Memory B cell (primary cell): ENCODE data around the gene PCCB.
A peak's percentile ranks its signal among the peaks of the same experiment; 100 is the strongest.
"Not testable (repeated sequence)": the region's sequence is repeated elsewhere in the genome, so short reads cannot be mapped to it uniquely, and the experiment has no call there.

ENCODE experiments used
- ATAC-seq: fragments of 150-1000 bp; cut with Tn5 transposase; 2 replicates; pipeline ENCODE4 v1.10.0; 2021; ENCODE audit warnings: low read depth, mild to moderate bottlenecking, moderate library complexity
- DNase-seq, 2 donors: peaks; one replicate each; pipeline ENCODE4 v3.0.0; 2022; ENCODE audit warnings: low spot score in 2 of 2
- H3K27ac Mint-ChIP-seq: one replicate; pipeline ENCODE4 v1.8.0; 2022; ENCODE audit warnings: mild to moderate bottlenecking, moderate library complexity, mixed read lengths
- H3K27me3 Mint-ChIP-seq: one replicate; pipeline ENCODE4 v1.8.0; 2022; ENCODE audit warnings: mixed read lengths
- H3K36me3 Mint-ChIP-seq: one replicate; pipeline ENCODE4 v1.8.0; 2022; ENCODE audit warnings: mild to moderate bottlenecking, mixed read lengths
- H3K4me1 Mint-ChIP-seq: one replicate; pipeline ENCODE4 v1.8.0; 2022; ENCODE audit warnings: mixed read lengths
- H3K4me3 Mint-ChIP-seq: one replicate; pipeline ENCODE4 v1.8.0; 2022; ENCODE audit warnings: mild to moderate bottlenecking, moderate library complexity, mixed read lengths
- H3K9me3 Mint-ChIP-seq: one replicate; pipeline ENCODE4 v1.8.0; 2022; ENCODE audit warnings: mixed read lengths

The PCCB gene

GRCh38 chr3:136311968-136312367 lies 61.8 kb downstream of the PCCB start:
- H3K9me3 Mint-ChIP-seq: no peaks in the 10 kb centered on the region
- no peak for ATAC-seq
- no peaks in the 10 kb centered on the region for H3K27me3 Mint-ChIP-seq
- H3K4me1 Mint-ChIP-seq: no peaks in the 10 kb centered on the region
- H3K4me3 Mint-ChIP-seq: no peak overlapping the region
- H3K27ac Mint-ChIP-seq: no peak overlapping the region
- peaks cover 26% of the 10 kb centered on the region for H3K36me3 Mint-ChIP-seq
- DNase-seq: no peak

GRCh38 chr3:136326316-136326715 lies 76.2 kb downstream of the PCCB start:
- DNase-seq: no peak
- no peak overlapping the region for H3K4me3 Mint-ChIP-seq
- no peak for ATAC-seq
- peaks cover 17% of the 10 kb centered on the region for H3K9me3 Mint-ChIP-seq
- H3K36me3 Mint-ChIP-seq: peaks cover 67% of the 10 kb centered on the region
- H3K27me3 Mint-ChIP-seq: no peaks in the 10 kb centered on the region
- H3K27ac Mint-ChIP-seq: no peak overlapping the region
- H3K4me1 Mint-ChIP-seq: no peaks in the 10 kb centered on the region

- ATAC-seq (no peak), DNase-seq (no peak)
- peaks cover 12% of the 10 kb centered on the region for H3K9me3 Mint-ChIP-seq
- no peak overlapping the region for H3K4me3 Mint-ChIP-seq
- H3K36me3 Mint-ChIP-seq: peaks cover 57% of the 10 kb centered on the region
- no peaks in the 10 kb centered on the region for H3K4me1 Mint-ChIP-seq
- no peak overlapping the region for H3K27ac Mint-ChIP-seq
- no peaks in the 10 kb centered on the region for H3K27me3 Mint-ChIP-seq
These were observed 77.5 kb downstream of the PCCB start for GRCh38 chr3:136327671-136328070.

DNA sequence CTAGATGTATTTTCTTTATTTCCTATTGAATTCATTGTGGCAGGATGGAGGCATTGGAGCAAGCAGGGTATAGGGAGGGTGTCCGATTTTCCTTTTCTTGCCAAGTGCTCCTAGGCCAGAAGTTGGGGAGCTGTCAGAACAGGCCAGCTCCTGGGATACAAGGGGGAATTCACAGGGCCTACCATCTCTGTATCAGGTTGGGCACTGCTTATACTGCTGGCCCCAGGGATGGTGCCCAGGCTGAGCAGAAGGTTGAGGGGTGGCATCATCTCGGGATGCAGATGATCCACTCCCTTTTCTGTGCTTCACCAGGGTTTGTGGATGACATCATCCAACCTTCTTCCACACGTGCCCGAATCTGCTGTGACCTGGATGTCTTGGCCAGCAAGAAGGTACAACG lies 79.5 kb downstream of the PCCB start:
- no peaks in the 10 kb centered on the region for H3K4me1 Mint-ChIP-seq
- peak overlapping the region; percentile 48 for H3K27ac Mint-ChIP-seq
- no peaks in the 10 kb centered on the region for H3K9me3 Mint-ChIP-seq
- ATAC-seq: no peak
- no peak overlapping the region for H3K4me3 Mint-ChIP-seq
- no peaks in the 10 kb centered on the region for H3K27me3 Mint-ChIP-seq
- peaks cover 48% of the 10 kb centered on the region for H3K36me3 Mint-ChIP-seq
- DNase-seq: no peak

- Mint-ChIP-seq H3K4me1 (no peaks in the 10 kb centered on the region), H3K36me3 (peaks cover 40% of the 10 kb centered on the region), H3K9me3 (no peaks in the 10 kb centered on the region), H3K27me3 (no peaks in the 10 kb centered on the region), H3K27ac (no peak overlapping the region), H3K4me3 (no peak overlapping the region)
- DNase-seq: no peak
- no peak for ATAC-seq
These were observed 80.8 kb downstream of the PCCB start for GRCh38 chr3:136330900-136331299.

GRCh38 chr3:136332302-136332701 lies 82.2 kb downstream of the PCCB start:
- H3K27me3 Mint-ChIP-seq: no peaks in the 10 kb centered on the region
- ATAC-seq (no peak), DNase-seq (no peak)
- H3K4me1 Mint-ChIP-seq: no peaks in the 10 kb centered on the region
- peak overlapping the region; percentile 64 for H3K27ac Mint-ChIP-seq
- H3K36me3 Mint-ChIP-seq: peaks cover 26% of the 10 kb centered on the region
- H3K9me3 Mint-ChIP-seq: no peaks in the 10 kb centered on the region
- no peak overlapping the region for H3K4me3 Mint-ChIP-seq

- ATAC-seq: no peak
- DNase-seq: no peak
- Mint-ChIP-seq H3K9me3 (no peaks in the 10 kb centered on the region), H3K27me3 (no peaks in the 10 kb centered on the region), H3K4me3 (no peak overlapping the region), H3K4me1 (no peaks in the 10 kb centered on the region), H3K36me3 (peaks cover 26% of the 10 kb centered on the region), H3K27ac (peak overlapping the region; percentile 64)
These were observed 82.6 kb downstream of the PCCB start for GRCh38 chr3:136332776-136333175.

DNA sequence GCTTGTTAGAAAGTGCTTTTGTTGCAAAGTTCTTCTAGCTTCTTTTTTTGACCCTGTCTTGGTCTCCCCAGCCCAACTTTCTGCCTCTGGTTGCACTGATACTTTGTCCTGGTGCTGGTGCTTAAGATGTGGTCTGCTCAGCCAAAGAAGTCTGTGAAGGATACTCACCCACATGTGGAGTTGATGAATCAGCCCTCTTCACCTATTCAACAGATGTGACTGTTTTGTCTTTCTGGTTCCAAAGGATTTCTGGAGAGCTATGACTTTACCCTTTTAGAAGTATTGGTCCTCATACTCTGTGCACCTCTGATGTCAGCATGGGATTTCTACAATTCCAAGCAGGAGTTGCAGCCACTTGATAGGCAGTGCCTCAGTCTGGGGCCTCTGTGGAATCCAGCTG lies 84.1 kb downstream of the PCCB start:
- Mint-ChIP-seq H3K9me3 (no peaks in the 10 kb centered on the region), H3K27me3 (no peaks in the 10 kb centered on the region), H3K4me1 (no peaks in the 10 kb centered on the region), H3K4me3 (no peak overlapping the region), H3K36me3 (peaks cover 25% of the 10 kb centered on the region), H3K27ac (no peak overlapping the region)
- DNase-seq (no peak), ATAC-seq (no peak)

DNA sequence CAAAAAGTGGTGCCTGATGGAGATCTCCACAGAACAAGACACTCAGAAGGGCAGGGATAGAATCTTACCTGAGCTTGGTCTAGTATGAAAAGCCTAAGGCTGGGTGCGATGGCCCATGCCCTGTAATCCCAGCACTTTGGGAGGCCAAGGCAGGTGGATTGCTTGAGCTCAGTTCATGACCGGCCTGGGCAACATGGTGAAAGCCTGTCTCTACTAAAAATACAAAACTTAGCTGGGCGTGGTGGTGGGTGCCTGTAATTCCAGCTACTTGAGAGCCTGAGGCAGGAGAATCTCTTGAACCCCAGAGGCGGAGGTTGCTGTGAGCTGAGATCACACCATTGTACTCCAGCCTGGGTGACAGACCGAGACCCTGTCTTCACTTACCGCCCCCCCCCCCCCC lies 84.6 kb downstream of the PCCB start:
- H3K4me1 Mint-ChIP-seq, H3K27ac Mint-ChIP-seq, H3K9me3 Mint-ChIP-seq, H3K4me3 Mint-ChIP-seq, DNase-seq, H3K27me3 Mint-ChIP-seq, ATAC-seq: not testable (repeated sequence)
- H3K36me3 Mint-ChIP-seq: peaks cover 25% of the 10 kb centered on the region

DNA sequence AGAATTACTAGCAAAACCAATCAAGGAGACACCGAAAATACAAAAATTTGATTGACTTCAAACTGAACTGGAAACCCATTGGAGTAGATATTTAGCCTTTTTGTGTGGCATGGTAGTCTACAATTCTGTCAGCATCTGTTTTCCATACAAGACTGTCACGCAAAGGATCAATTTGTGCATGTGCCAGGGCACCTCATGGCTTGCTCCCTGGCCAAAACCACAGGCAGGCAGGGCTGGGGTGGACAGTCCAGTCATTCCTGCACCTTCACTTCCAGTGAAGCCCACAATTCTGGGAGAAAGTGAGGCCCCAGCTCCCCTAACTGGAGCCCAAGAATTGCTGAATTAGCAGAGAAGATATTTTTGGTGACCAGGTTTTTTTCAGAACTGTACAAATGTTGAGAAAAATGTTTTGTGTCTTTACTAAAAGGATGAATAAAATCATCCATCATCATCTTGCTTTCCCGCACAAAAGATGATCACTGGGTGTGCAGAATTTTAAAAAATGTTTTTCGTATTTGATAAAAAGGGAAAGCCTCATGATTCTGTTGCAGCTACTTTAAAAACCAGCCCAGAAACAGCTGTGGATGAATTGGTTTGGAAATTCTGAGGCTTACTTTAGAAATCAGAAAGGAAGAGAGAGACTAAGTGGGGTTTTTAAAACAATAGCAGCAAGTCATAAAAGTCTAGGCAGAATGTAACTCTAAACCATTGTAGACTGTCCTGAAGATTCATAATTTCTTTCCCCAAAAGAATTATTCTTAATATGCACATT lies 86.4 kb downstream of the PCCB start:
- Mint-ChIP-seq H3K36me3 (peaks cover 27% of the 10 kb centered on the region), H3K9me3 (no peaks in the 10 kb centered on the region), H3K4me1 (no peaks in the 10 kb centered on the region), H3K27me3 (no peaks in the 10 kb centered on the region), H3K4me3 (no peak overlapping the region), H3K27ac (peak overlapping the region; percentile 20)
- DNase-seq (no peak), ATAC-seq (no peak)

DNA sequence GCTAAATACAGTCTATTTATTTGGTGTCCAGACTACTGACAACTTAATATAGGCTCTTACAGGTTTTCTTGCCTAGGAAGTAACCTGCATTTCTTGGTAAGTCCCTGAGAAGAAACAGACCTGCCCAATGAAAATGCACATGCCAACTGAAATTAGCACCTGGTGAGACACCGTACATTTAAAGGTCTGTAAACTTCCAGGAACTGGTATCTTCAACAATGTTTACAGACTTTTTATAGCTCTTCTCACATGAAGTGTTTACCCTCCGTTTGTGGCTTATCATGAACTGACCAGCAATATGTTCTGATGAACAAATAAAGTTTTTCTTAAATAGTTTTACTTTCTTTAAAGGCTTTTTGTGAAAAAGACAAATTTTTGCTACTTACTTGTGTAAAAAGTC lies 93.3 kb downstream of the PCCB start:
- ATAC-seq: no peak
- no peaks in the 10 kb centered on the region for H3K27me3 Mint-ChIP-seq
- H3K9me3 Mint-ChIP-seq: no peaks in the 10 kb centered on the region
- H3K27ac Mint-ChIP-seq: peak overlapping the region; percentile 76
- no peaks in the 10 kb centered on the region for H3K4me1 Mint-ChIP-seq
- H3K36me3 Mint-ChIP-seq: peaks cover 23% of the 10 kb centered on the region
- no peak for DNase-seq
- no peak overlapping the region for H3K4me3 Mint-ChIP-seq

DNA sequence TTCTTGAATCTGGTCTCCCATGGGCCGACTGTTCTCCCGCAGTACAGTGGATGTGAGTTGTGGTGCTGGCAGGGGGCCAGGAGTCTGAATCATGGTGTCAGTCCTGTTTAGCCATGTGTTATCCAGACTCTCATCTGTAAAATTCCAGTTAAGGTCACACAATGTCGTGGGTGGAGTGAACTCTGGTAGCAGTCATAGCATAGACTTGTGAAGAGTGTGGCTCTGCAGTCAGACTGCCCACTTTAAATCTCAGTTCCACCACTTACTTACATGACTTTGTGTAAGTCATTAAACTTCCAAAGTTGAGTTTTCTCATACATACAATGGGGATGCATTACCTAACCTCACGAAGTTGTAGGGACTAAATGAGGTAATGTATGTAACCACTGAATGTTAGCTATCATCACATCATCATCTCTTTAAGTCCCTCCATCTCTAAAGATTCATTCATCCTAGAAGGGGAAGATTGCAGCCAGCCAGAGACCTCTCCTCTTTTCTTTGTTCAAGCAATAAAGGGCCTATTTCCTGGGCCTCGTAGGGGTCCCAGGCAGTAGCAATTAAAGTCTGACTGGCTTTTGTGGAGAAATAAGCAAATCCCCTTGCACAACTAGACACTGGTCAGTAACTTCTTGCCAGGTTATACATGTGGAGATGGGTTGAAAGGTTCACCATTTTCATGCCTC lies 93.9 kb downstream of the PCCB start:
- DNase-seq: no peak
- Mint-ChIP-seq H3K4me3 (no peak overlapping the region), H3K27ac (peak overlapping the region; percentile 76), H3K4me1 (no peaks in the 10 kb centered on the region), H3K27me3 (no peaks in the 10 kb centered on the region), H3K36me3 (peaks cover 25% of the 10 kb centered on the region), H3K9me3 (no peaks in the 10 kb centered on the region)
- ATAC-seq: no peak

GRCh38 chr3:136346486-136346885 lies 96.3 kb downstream of the PCCB start:
- no peak for DNase-seq
- no peaks in the 10 kb centered on the region for H3K4me1 Mint-ChIP-seq
- peaks cover 18% of the 10 kb centered on the region for H3K36me3 Mint-ChIP-seq
- no peak overlapping the region for H3K4me3 Mint-ChIP-seq
- no peaks in the 10 kb centered on the region for H3K27me3 Mint-ChIP-seq
- no peaks in the 10 kb centered on the region for H3K9me3 Mint-ChIP-seq
- no peak for ATAC-seq
- H3K27ac Mint-ChIP-seq: no peak overlapping the region

- no peaks in the 10 kb centered on the region for H3K27me3 Mint-ChIP-seq
- peaks cover 19% of the 10 kb centered on the region for H3K36me3 Mint-ChIP-seq
- no peak for ATAC-seq
- no peak overlapping the region for H3K4me3 Mint-ChIP-seq
- H3K4me1 Mint-ChIP-seq: peaks cover 6% of the 10 kb centered on the region
- no peak for DNase-seq
- H3K27ac Mint-ChIP-seq: peak overlapping the region; percentile 63
- H3K9me3 Mint-ChIP-seq: no peaks in the 10 kb centered on the region
These were observed 100.0 kb downstream of the PCCB start for GRCh38 chr3:136350132-136350531.

DNA sequence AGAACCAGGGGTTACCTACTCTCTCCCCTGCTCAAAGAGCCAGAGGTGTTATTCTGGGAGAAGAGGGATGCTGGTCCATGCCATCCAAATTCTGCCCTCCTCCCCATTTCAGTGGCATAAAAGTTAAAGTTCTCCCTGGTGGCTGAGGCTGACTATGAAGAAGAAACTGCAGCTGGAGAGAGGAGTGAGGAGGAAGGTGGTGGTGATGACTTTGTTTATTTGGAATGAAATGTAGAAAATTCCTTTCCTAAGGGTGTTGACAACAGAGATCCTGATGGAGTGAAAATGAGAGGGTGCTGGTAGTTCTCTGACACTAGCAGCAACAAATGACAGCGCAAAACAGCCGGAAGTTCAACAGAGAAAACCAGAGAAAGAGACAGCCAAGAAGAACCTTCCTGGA lies 100.4 kb downstream of the PCCB start:
- Mint-ChIP-seq H3K27ac (peak overlapping the region; percentile 63), H3K4me1 (peaks cover 6% of the 10 kb centered on the region), H3K27me3 (no peaks in the 10 kb centered on the region), H3K4me3 (no peak overlapping the region), H3K36me3 (peaks cover 22% of the 10 kb centered on the region), H3K9me3 (peaks cover 4% of the 10 kb centered on the region)
- DNase-seq: no peak
- ATAC-seq: no peak
